DMS 273 (cell line): Measurements from ENCODE around the gene PMAIP1.
"Not testable (repeated sequence)": the region's sequence is repeated elsewhere in the genome, so short reads cannot be mapped to it uniquely, and the experiment has no call there.

Experiments
- DNase-seq: peaks from one replicate; lab custom pipeline; 2025; ENCODE audit not compliant: unreplicated experiment; lab: John Stamatoyannopoulos, UW

PMAIP1 gene

GRCh38 chr18:59899298-59900221 lies at the start of gene PMAIP1:
Gene PMAIP1 (plus strand): TSS chr18:59899996. CDS start chr18:59900178, 182 bp downstream.
- DNase-seq, result peak; percentile 97

- DNase-seq, result no peak
Observed at GRCh38 chr18:59851784-59852399, 47.9 kb upstream of the PMAIP1 start.

GRCh38 chr18:59852548-59852947 lies 47.2 kb upstream of the PMAIP1 start:
- DNase-seq, result no peak

GRCh38 chr18:59853380-59853779 lies 46.4 kb upstream of the PMAIP1 start:
- DNase-seq, result no peak

- DNase-seq, result not testable (repeated sequence)
Observed at GRCh38 chr18:59853988-59854387, 45.8 kb upstream of the PMAIP1 start.

GRCh38 chr18:59861009-59861408 lies 38.8 kb upstream of the PMAIP1 start:
- DNase-seq, result no peak

GRCh38 chr18:59861963-59862819 lies 37.6 kb upstream of the PMAIP1 start:
- no peak for DNase-seq

GRCh38 chr18:59865241-59865986 lies 34.4 kb upstream of the PMAIP1 start:
- no peak for DNase-seq

- DNase-seq, result no peak
Observed at GRCh38 chr18:59866551-59867269, 33.1 kb upstream of the PMAIP1 start.

GRCh38 chr18:59867337-59868104 lies 32.3 kb upstream of the PMAIP1 start:
- no peak for DNase-seq

GRCh38 chr18:59870623-59871130 lies 29.1 kb upstream of the PMAIP1 start:
- no peak for DNase-seq

- DNase-seq, result no peak
Observed at GRCh38 chr18:59871711-59872362, 28.0 kb upstream of the PMAIP1 start.

GRCh38 chr18:59873641-59874040 lies 26.2 kb upstream of the PMAIP1 start:
- no peak for DNase-seq

GRCh38 chr18:59874166-59874565 lies 25.6 kb upstream of the PMAIP1 start:
- DNase-seq, result no peak

GRCh38 chr18:59876310-59876626 lies 23.5 kb upstream of the PMAIP1 start:
- no peak for DNase-seq

- DNase-seq, result no peak
Observed at GRCh38 chr18:59877361-59877760, 22.4 kb upstream of the PMAIP1 start.

GRCh38 chr18:59878644-59879043 lies 21.2 kb upstream of the PMAIP1 start:
- DNase-seq, result no peak

- peak; percentile 22 for DNase-seq
Observed at GRCh38 chr18:59881728-59882656, 17.8 kb upstream of the PMAIP1 start.
